MCF 10A (cell line): ENCODE data around the gene MEGF8. TPM values are rescaled to one million over a fixed set of nuclear protein-coding genes. Genes with fewer than 3 reads are reported as not detected.

Experiments
- BruUV-seq: library from RNA; stranded (reverse); fragments of 400-500 nt; replicated peaks from 2 replicates; lab custom pipeline; 2021; lab: Mats Ljungman, UMichigan
- CTCF ChIA-PET: fragments of 300-600 bp; sonication (Branson Sonifier 250); formaldehyde crosslinking; extraction: SDS; loops from one replicate; lab custom pipeline; 2021; ENCODE audit warnings: antibody characterized with exemption, inconsistent platforms; lab: Yijun Ruan, JAX
- POLR2A ChIA-PET: fragments of 300-600, 350-650 bp; sonication (Branson Sonifier 250); formaldehyde crosslinking; extraction: SDS; loops from one replicate; lab custom pipeline; 2020; ENCODE audit warnings: antibody characterized with exemption, inconsistent platforms; lab: Yijun Ruan, JAX
- DNase-seq: peaks from one replicate; pipeline ENCODE4 v3.0.0-alpha.2; 2018; ENCODE audit not compliant: unreplicated experiment
- H3K27ac Mint-ChIP-seq: one replicate; pipeline ENCODE4 v1.8.0; 2022; ENCODE audit warnings: mild to moderate bottlenecking, low read depth, mixed read lengths; ENCODE audit not compliant: unreplicated experiment
- H3K27me3 Mint-ChIP-seq: one replicate; pipeline ENCODE4 v1.8.0; 2022; ENCODE audit warnings: mixed read lengths; ENCODE audit not compliant: insufficient read depth, unreplicated experiment
- H3K36me3 Mint-ChIP-seq: one replicate; pipeline ENCODE4 v1.8.0; 2022; ENCODE audit warnings: mild to moderate bottlenecking, moderate library complexity, mixed read lengths; ENCODE audit not compliant: insufficient read depth, unreplicated experiment
- H3K4me1 Mint-ChIP-seq: one replicate; pipeline ENCODE4 v1.8.0; 2022; ENCODE audit warnings: mixed read lengths; ENCODE audit not compliant: insufficient read depth, unreplicated experiment
- H3K4me3 Mint-ChIP-seq: one replicate; pipeline ENCODE4 v1.8.0; 2022; ENCODE audit warnings: mild to moderate bottlenecking, moderate library complexity, mixed read lengths; ENCODE audit not compliant: unreplicated experiment
- H3K9me3 Mint-ChIP-seq: one replicate; pipeline ENCODE4 v1.8.0; 2022; ENCODE audit warnings: mixed read lengths; ENCODE audit not compliant: unreplicated experiment
- CTCF ChIP-seq: fragments of 200-600 bp; IDR thresholded peaks from one replicate; pipeline ENCODE4 v1.8.0; 2022; ENCODE audit warnings: antibody characterized with exemption, mild to moderate bottlenecking; ENCODE audit not compliant: unreplicated experiment
- intact Hi-C: fragments of 100-400 bp; cut with micrococcal nuclease; formaldehyde crosslinking; loops from 2 replicates; pipeline ENCODE4 v1.14.1; 2022
- total RNA-seq: library from RNA; stranded (reverse); gene quantifications from 2 replicates; pipeline ENCODE4 v1.2.3, GENCODE V29; 2022

Gene MEGF8
- total RNA-seq, 1 experiment from 2014 or later = 13.0 TPM

- H3K4me1 Mint-ChIP-seq = peaks cover 12% of the 10 kb centered on the region
- peaks cover 6% of the 10 kb centered on the region for H3K36me3 Mint-ChIP-seq
- intact Hi-C loops = no loop called here
- H3K4me3 Mint-ChIP-seq = no peak overlapping the region
- BruUV-seq = no TSS peak
- TF ChIP-seq CTCF = no peak
- H3K27me3 Mint-ChIP-seq = peaks cover 13% of the 10 kb centered on the region
- CTCF ChIA-PET = interaction anchor here (0.7 kb wide), 1 partner anchor 192 kb away, joined by 3 read pairs; no protein-coding TSS in a partner anchor
- DNase-seq = no peak
- POLR2A ChIA-PET = no interaction called here
- H3K27ac Mint-ChIP-seq = no peak overlapping the region
- H3K9me3 Mint-ChIP-seq = no peaks in the 10 kb centered on the region
These were observed 7.9 kb upstream of the MEGF8 start for GRCh38 chr19:42317535-42317934.

GRCh38 chr19:42322305-42322704 lies 3.1 kb upstream of the MEGF8 start:
- no peaks in the 10 kb centered on the region for H3K27me3 Mint-ChIP-seq
- BruUV-seq = no TSS peak
- H3K9me3 Mint-ChIP-seq = no peaks in the 10 kb centered on the region
- H3K4me3 Mint-ChIP-seq = no peak overlapping the region
- TF ChIP-seq CTCF = no peak
- no peak overlapping the region for H3K27ac Mint-ChIP-seq
- peaks cover 10% of the 10 kb centered on the region for H3K4me1 Mint-ChIP-seq
- intact Hi-C loops = loop anchor here (10.0 kb wide), 1 partner anchor 218 kb away; no protein-coding TSS in a partner anchor
- H3K36me3 Mint-ChIP-seq = no peaks in the 10 kb centered on the region
- no peak for DNase-seq
- ChIA-PET POLR2A (interaction anchor here (0.9 to 1.4 kb wide), 2 partner anchors 76 to 109 kb away, joined by 3 read pairs; no protein-coding TSS in a partner anchor), CTCF (interaction anchor here (0.7 to 1.6 kb wide), 6 partner anchors 9 to 213 kb away, joined by 3 to 6 read pairs (median 4); partner anchors contain the start of genes POU2F2 and TMEM145)

- Mint-ChIP-seq H3K4me3 (no peak overlapping the region), H3K27ac (no peak overlapping the region), H3K4me1 (peaks cover 14% of the 10 kb centered on the region), H3K36me3 (no peaks in the 10 kb centered on the region), H3K9me3 (no peaks in the 10 kb centered on the region), H3K27me3 (no peaks in the 10 kb centered on the region)
- ChIA-PET CTCF (interaction anchor here (0.6 to 1.6 kb wide), 5 partner anchors 30 to 214 kb away, joined by 3 to 6 read pairs (median 5); no protein-coding TSS in a partner anchor), POLR2A (interaction anchor here (0.7 to 1.4 kb wide), 2 partner anchors 13 to 77 kb away, joined by 3 read pairs; no protein-coding TSS in a partner anchor)
- no peak for TF ChIP-seq CTCF
- intact Hi-C loops = loop anchor here (10.0 kb wide), 1 partner anchor 219 kb away; no protein-coding TSS in a partner anchor
- no peak for DNase-seq
- BruUV-seq = no TSS peak
These were observed 2.0 kb upstream of the MEGF8 start for GRCh38 chr19:42323473-42323851.

- CTCF ChIA-PET = interaction anchor here (0.6 to 1.3 kb wide), 4 partner anchors 30 to 79 kb away, joined by 3 to 5 read pairs (median 4); no protein-coding TSS in a partner anchor
These were observed 1.4 kb upstream of the MEGF8 start for GRCh38 chr19:42323852-42324654.

More at GRCh38 chr19:42323852-42324654, 1.4 kb upstream of the MEGF8 start:
- no peak for DNase-seq
- BruUV-seq = no TSS peak
- no peak for TF ChIP-seq CTCF
- Mint-ChIP-seq H3K4me3 (no peak overlapping the region), H3K27me3 (no peaks in the 10 kb centered on the region), H3K9me3 (no peaks in the 10 kb centered on the region), H3K27ac (no peak overlapping the region), H3K36me3 (no peaks in the 10 kb centered on the region), H3K4me1 (peaks cover 14% of the 10 kb centered on the region)
- intact Hi-C loops = loop anchor here (10.0 kb wide), 1 partner anchor 219 kb away; no protein-coding TSS in a partner anchor
- POLR2A ChIA-PET = interaction anchor here (0.7 to 1.4 kb wide), 2 partner anchors 12 to 78 kb away, joined by 3 read pairs; no protein-coding TSS in a partner anchor
